Stimulated activated CD4-positive, alpha-beta T cell treated with anti-CD3 and anti-CD28 coated beads, Interleukin-4, amount 100 ng/mL, for 4 hours (primary cell): Measurements from ENCODE around the gene CLCN6.
A peak's percentile ranks its signal among the peaks of the same experiment; 100 is the strongest.

Experiments used
- DNase-seq, 2 experiments: peaks; one replicate each; pipeline ENCODE4 v3.0.0-alpha.2; 2020

Gene CLCN6

DNA sequence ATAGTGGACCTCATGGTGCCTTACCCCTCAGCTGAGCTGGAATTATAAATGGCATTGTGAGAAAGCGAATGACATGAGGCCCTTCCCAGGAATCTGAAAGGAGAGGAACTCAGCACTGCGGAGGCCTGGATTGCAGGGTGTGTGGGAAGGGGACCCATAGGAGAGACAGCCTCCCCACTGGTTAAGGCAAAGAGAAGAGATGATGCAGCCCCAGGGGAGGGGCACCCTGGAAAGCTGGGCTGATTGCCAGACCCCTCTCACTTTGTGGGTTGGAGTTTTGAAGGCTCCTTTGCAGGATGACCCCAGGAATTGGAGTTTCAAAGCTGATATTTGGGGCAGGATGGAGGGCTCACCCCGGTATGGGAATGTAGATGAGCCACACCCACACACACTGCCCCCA, 50.7 kb downstream of the CLCN6 start:
- DNase-seq: no peak

DNA sequence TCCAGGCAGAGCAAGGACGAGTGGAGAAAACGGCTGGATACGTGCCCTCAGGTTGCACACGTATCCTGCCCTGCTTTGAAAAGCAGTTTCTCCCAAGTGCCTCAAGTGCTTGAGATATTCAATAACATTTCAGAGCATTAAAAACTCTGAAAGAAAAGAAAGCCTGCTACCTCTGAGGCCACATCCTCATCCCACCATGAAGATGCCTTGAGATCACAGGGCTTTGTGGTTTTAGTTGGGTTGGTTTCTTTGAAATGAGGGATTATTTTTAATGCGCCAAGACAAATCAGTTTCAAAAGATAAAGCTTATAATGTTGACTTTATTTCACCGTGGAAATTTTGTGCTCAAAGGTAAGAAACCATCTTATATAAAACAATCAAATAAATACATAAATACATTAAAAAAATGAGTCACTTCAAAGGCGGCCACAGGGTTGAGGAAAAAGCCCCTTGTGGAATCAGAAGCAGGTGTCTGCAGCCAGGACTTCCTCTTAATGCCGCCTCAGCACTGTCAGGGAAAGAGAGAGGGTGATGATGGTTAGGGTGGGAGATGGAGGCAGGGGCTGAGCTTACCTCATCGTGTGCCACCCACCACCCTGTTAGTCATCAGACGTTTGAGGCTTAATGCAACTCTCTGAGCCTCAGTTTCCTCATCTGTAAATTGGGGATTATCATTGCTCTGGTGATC, 51.3 kb downstream of the CLCN6 start:
- DNase-seq: no peak

- no peak for DNase-seq
Observed at GRCh38 chr1:11858158-11858557, 52.2 kb downstream of the CLCN6 start.

DNA sequence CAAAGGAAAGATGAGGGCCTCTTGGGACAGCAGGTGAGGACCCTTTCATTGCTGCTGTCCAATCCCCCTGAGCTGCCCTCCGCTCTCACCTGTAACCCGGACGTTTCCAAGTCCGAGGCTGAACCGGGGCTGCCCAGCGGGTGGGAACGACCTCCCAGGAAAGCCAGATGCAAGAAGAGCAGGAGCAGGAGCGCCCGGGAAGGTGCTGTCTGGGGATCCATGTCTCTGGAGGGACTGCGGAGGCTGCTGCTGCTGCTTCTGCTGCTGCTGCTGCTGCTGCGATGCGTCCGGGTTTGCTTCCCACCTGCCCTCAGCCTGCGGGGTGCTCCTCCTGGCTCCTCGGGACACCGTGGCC, 52.6 kb downstream of the CLCN6 start, which contains the start of gene NPPB:
NPPB (minus strand) TSS at position 333 of the 355 bp plus-strand sequence; CDS start at position 221, 112 bp downstream.
- no peak for DNase-seq

- DNase-seq: peak; percentile 34 to 57
Observed at GRCh38 chr1:11858968-11859871, 53.2 kb downstream of the CLCN6 start.

GRCh38 chr1:11860083-11860482, 54.1 kb downstream of the CLCN6 start:
- no peak for DNase-seq

- no peak for DNase-seq
Observed at GRCh38 chr1:11860587-11860986, 54.6 kb downstream of the CLCN6 start.

GRCh38 chr1:11862890-11863289, 56.9 kb downstream of the CLCN6 start:
- no peak for DNase-seq

GRCh38 chr1:11868331-11868980, 62.5 kb downstream of the CLCN6 start:
- DNase-seq: no peak

- no peak for DNase-seq
Observed at GRCh38 chr1:11869104-11869503, 63.1 kb downstream of the CLCN6 start.

GRCh38 chr1:11869650-11870207, 63.7 kb downstream of the CLCN6 start:
- no peak for DNase-seq

- no peak for DNase-seq
Observed at GRCh38 chr1:11872545-11872944, 66.6 kb downstream of the CLCN6 start.

DNA sequence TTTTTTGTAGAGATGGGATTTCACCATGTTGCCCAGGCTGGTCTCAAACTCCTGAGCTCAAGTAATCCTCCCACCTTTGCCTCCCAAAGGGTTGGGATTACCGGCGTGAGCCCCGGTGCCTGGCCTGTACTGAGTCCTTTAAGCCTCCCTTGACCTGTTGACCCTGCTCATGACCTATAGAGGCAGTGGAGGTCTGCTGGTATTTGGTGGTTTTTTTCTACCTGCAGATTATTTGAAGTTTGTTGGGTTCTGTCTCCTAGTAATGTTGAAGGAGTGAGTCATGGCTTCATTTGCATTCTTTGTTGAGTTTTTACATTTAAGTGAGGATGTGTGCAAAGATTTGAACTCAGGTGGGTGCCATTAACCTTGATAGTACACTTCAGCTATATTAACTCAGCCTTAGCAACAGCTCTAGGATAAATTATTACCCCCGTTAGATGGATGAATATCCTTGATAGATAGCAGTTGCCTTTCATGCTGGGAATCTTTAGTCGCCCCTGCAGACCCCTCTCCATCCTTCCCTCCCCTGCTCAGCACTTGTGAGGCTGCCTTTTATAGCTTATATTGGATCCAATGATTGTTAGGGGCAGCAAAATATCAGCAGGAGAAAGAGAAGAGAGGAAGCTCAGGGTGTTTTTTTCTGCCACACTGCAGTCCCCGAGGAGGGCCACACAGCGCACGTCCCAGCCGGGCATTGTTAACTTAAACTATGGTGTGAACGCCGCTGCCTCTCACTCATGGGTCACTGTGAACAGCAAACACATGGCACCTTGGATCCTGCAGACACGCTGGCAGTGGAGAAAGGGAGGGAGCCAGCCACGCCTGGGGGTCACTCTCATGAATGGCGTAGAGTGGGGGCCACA, 67.6 kb downstream of the CLCN6 start:
- DNase-seq: no peak

DNA sequence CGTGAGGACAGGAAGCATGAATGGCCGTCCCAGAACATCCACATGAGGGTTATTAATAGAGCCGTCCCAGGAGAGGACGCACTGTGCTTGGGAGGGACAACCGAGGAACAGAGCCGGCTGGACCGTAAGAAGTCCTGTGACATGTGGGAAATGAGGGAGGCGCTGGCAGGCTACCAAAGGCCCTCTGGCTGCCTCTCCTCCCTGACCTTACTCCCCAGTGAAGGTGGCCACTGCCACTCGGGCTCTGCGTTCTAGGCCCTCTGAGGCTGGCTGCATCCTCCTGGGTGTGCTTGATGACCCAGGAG, 68.2 kb downstream of the CLCN6 start:
- no peak for DNase-seq

GRCh38 chr1:11874624-11875023, 68.6 kb downstream of the CLCN6 start:
- DNase-seq: no peak

DNA sequence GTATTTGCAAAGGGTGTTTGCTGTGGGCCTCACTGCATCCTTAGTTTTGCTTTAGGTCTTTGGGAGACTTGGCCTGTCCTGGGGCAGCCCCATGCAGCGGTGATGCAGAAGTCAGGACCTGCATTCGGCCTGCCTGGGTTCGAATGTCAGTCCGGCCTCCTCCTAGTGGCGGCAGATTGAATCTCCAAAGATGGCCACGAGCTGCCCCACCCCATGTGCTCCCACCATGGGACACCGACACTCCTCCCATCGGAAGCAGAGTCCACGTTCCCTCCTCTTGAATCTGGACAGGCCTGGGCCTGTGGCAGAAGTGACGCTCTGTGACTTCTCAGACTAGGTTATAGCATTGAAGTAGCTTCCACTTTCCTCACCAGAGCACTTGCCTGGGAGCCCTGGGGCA, 69.1 kb downstream of the CLCN6 start:
- DNase-seq: no peak

GRCh38 chr1:11877074-11877473, 71.1 kb downstream of the CLCN6 start:
- DNase-seq: no peak

DNA sequence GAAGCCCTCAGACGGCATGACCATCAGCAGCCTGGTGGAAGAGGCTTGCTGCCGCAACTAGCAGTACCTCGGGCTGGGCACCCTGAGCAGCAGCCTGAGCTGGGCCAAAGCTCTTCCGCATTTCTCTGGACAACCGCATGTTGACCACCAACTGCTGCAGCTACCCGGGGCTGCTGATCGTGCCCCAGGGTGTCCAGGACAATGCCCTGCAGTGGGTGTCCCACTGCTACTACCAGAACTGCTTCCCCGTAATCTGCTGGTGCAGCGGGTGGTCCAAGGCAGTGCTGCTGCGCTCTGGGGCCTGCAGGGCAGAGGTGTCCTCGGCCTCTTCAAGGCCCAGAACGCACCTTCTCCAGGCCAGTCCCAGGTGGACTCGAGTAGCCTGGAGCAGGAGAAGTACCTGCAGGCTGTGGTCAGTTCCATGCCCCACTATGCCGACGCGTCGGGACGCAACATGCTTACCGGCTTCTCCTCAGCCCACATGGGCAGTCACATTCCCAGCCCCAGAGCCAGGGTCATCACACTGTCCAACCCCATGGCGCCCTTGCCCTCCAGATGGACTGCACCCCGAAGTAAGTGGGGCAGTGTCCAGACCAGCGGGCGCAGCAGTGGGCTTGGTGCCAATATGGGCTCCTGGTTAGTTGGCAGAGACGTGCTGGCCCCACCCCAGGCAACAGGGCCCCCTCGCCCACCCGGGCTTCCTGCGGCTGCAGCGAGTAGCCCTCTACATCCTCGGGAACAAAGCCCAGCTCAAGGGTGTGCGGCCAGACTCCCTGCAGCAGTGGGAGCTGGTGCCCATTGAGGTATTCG, 72.3 kb downstream of the CLCN6 start:
- DNase-seq: no peak

DNA sequence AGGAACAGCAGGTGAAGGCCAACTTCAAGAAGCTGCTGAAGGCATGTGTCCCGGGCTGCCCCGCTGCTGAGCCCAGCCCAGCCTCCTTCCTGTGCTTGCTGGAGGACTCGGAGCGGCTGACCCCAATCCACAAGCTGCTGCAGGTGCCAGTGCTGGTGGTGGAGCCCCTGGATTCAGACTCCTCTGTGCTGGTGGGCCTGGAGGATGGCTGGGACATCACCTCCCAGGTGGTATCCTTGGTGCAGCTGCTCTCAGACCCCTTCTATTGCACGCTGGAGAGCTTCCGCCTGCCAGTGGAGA, 72.8 kb downstream of the CLCN6 start:
- DNase-seq: no peak

DNA sequence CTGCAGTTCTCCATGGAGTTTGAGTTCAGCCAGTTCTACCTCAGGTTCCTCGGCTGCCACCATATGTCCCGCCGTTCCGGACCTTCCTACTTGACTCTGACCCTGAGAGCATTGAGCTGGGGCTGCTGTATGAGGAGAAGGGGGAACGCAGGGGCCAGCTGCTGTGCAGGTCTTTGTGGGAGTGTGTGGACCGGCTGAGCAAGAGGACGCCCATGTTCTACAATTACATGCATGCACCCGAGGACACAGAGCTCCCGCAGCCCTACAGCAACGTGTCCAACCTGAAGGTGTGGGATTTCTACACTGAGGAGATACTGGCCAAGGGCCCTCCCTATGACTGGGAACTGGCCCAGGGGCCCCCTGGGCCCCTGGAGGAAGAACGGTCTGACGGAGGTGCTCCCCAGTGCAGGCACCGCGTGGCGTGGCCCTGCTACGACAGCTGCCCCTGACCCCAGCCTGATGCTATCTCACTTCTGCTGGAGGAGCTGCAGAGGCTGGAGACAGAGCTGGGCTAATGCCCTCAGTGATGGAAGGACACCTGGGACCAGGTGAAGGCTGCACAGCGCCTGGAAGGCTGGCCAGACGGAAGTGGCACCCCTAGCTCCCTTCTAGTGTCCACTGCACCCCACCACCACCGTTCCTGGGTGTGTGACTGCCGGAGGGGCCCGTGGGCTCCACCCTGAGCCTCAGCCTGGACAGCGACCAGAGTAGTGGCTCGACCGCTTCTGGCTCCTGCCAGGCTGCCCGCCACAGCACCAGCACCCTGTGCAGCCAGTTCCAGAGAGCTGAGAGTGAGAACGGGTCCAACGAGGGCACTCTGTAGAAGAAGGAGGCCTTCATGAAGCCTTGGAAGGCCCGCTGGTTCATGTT, 73.6 kb downstream of the CLCN6 start:
- DNase-seq: no peak

DNA sequence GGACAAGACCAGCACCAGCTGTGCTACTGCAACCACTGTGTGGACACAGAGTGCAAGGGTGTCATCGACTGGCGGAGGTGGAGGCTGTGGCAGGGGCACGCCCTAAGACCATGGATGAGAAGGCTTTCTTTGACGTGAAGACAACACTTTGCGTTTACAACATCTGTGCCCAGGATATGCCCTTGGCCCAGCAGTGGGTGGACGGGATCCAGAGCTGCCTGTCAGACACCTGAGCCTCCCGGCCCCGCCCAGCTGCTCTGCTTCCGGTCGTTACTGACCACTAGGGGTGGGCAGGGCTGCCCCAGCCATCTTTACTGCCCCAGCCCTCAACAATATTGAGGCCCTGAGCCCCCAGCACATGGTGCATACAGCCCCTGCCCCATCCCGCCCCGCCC, 74.2 kb downstream of the CLCN6 start:
- DNase-seq: no peak
